HG03521 (cell line): ENCODE results near the gene ABHD17C.
"Not testable (repeated sequence)": the region's sequence is repeated elsewhere in the genome, so short reads cannot be mapped to it uniquely, and the experiment has no call there.

Source experiments
- ATAC-seq: cut with Tn5 transposase; IDR thresholded peaks from one replicate; pipeline ENCODE4 v1.9.1; 2021; ENCODE audit warnings: mild to moderate bottlenecking, moderate library complexity; ENCODE audit not compliant: unreplicated experiment

The ABHD17C gene

GRCh38 chr15:80761754-80762153 is 66.6 kb downstream of the ABHD17C start:
- ATAC-seq: no peak

- not testable (repeated sequence) for ATAC-seq
Measured at GRCh38 chr15:80763235-80763634, 68.1 kb downstream of the ABHD17C start.

- ATAC-seq: no peak
Measured at GRCh38 chr15:80764535-80764934, 69.4 kb downstream of the ABHD17C start.

GRCh38 chr15:80766275-80766674 is 71.2 kb downstream of the ABHD17C start:
- no peak for ATAC-seq

- no peak for ATAC-seq
Measured at GRCh38 chr15:80768158-80768557, 73.0 kb downstream of the ABHD17C start.

GRCh38 chr15:80769153-80769828 is 74.2 kb downstream of the ABHD17C start:
- no peak for ATAC-seq

- ATAC-seq: no peak
Measured at GRCh38 chr15:80769829-80770705, 75.0 kb downstream of the ABHD17C start.

- no peak for ATAC-seq
Measured at GRCh38 chr15:80773122-80773551, 78.0 kb downstream of the ABHD17C start.

GRCh38 chr15:80773792-80774352 is 78.8 kb downstream of the ABHD17C start:
- no peak for ATAC-seq

- no peak for ATAC-seq
Measured at GRCh38 chr15:80774486-80774885, 79.4 kb downstream of the ABHD17C start.

GRCh38 chr15:80775338-80775737 is 80.2 kb downstream of the ABHD17C start:
- ATAC-seq: no peak

GRCh38 chr15:80776420-80777045 is 81.4 kb downstream of the ABHD17C start:
- no peak for ATAC-seq

GRCh38 chr15:80777137-80777536 is 82.0 kb downstream of the ABHD17C start:
- no peak for ATAC-seq

GRCh38 chr15:80777826-80778620 is 82.9 kb downstream of the ABHD17C start:
- ATAC-seq: no peak

GRCh38 chr15:80778621-80778963 is 83.5 kb downstream of the ABHD17C start:
- ATAC-seq: no peak

GRCh38 chr15:80778964-80779657 is 84.0 kb downstream of the ABHD17C start, which contains the start of gene CEMIP:
TSS of gene CEMIP (plus strand) at chr15:80779370. CDS start at chr15:80873880, 94,510 bp downstream.
- ATAC-seq: no peak

- no peak for ATAC-seq
Measured at GRCh38 chr15:80779658-80780415, 84.7 kb downstream of the ABHD17C start.

GRCh38 chr15:80780416-80781221 is 85.5 kb downstream of the ABHD17C start:
- ATAC-seq: no peak
